AG04450 (cell line): Measurements from ENCODE around the gene FAM193B. TPM values are rescaled to one million over a fixed set of nuclear protein-coding genes. Genes with fewer than 3 reads are reported as not detected.

ENCODE experiments used
- CTCF ChIA-PET: fragments of 300-600, 350-600 bp; formaldehyde crosslinking; extraction: SDS; loops from one replicate; lab custom pipeline; 2022; ENCODE audit warnings: antibody characterized with exemption, inconsistent platforms; lab: Charles Lee
- POLR2A ChIA-PET: fragments of 350-600 bp; formaldehyde crosslinking; extraction: SDS; loops from one replicate; lab custom pipeline; 2021; ENCODE audit warnings: antibody characterized with exemption, inconsistent platforms; lab: Yijun Ruan, JAX
- DNase-seq: peaks from one replicate; pipeline ENCODE4 v3.0.0-alpha.2; 2011; ENCODE audit warnings: low read depth, low spot score
- H3K27ac ChIP-seq: one replicate; pipeline ENCODE4 v1.5.1; 2012; ENCODE audit warnings: low read depth, low read length, control low read depth
- H3K27me3 ChIP-seq: one replicate; pipeline ENCODE4 v1.6.0; 2012; ENCODE audit warnings: low read length; ENCODE audit not compliant: control insufficient read depth, insufficient read depth
- H3K4me3 ChIP-seq: 2 replicates; pipeline ENCODE4 v1.5.1; 2011; ENCODE audit warnings: mild to moderate bottlenecking, low read depth, low read length, control low read depth
- H3K9me3 ChIP-seq: 2 replicates; pipeline ENCODE4 v1.5.1; 2012; ENCODE audit warnings: low read length; ENCODE audit not compliant: control insufficient read depth, insufficient read depth
- CTCF ChIP-seq: IDR thresholded peaks from 2 replicates; pipeline ENCODE4 v1.5.1; 2011; ENCODE audit warnings: low read depth, low read length, control low read depth, inconsistent platforms
- polyA plus RNA-seq: library from polyadenylated mRNA; depleted of rRNA; stranded (reverse); fragments of >200 nt; gene quantifications from 2 replicates; pipeline ENCODE4 v1.2.3, GENCODE V29; 2011

Gene FAM193B
- polyA plus RNA-seq, 1 experiment, result 30.1 TPM

DNA sequence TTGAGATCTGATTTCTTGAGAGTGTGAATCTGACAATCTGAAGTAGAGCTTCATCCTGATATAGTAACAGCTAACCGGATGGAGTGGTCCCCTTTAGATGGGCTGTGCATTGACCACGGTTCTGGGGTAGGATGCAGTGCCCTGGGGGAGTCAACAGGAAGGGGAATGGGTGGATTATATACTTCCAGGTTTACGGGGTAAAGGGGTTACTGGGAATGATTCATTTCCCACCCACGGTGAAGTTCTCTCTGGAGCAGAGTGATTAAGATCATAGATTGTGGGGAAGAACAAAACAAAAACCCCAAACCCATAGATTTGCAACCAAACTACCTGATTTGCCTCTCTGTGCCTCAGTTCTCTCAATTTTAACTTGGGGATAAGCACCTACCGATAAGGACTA is 44.1 kb upstream of the FAM193B start:
- POLR2A ChIA-PET, result interaction anchor here (0.7 to 1.2 kb wide), 2 partner anchors 53 to 606 kb away, joined by 3 to 5 read pairs; partner anchors contain the start of gene HNRNPAB
- DNase-seq, result no peak

DNA sequence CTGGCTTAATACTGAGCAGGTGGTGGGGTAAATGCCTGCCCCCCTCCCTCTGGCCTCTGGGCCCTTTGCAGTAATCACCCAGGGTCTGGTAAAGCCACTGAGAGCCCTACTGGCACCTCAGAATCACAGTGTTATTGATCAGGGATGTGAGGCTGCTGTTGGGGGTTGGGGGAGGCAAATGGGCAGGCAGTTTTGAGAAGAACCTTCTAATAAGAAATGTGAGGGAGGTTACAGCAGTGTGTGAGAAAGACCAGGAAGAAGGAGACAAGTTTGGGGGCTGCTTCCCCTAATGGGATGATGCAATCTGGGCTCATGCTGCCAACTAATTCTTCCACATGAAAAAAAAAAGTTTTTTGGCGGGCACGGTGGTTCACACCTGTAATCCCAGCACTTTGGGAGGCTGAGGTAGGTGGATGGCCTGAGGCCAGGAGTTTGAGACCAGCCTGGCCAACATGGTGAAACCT is 42.4 kb upstream of the FAM193B start:
- Histone ChIP-seq H3K27me3 (no peaks in the 10 kb centered on the region), H3K9me3 (peaks cover 5% of the 10 kb centered on the region; the same call in 1 of the 2 replicates), H3K27ac (no peak overlapping the region), H3K4me3 (no peak overlapping the region)
- POLR2A ChIA-PET, result interaction anchor here (0.7 to 1.1 kb wide), 2 partner anchors 82 to 100 kb away, joined by 3 to 4 read pairs; partner anchors contain the start of gene PDLIM7
- CTCF ChIA-PET, result interaction anchor here (1.4 kb wide), 1 partner anchor 11 kb away, joined by 7 read pairs; no protein-coding TSS in a partner anchor
- DNase-seq, result no peak
- TF ChIP-seq CTCF, result no peak

More for the DNA sequence above, 44.1 kb upstream of the FAM193B start:
- TF ChIP-seq CTCF, result no peak
- Histone ChIP-seq H3K27ac (no peak overlapping the region), H3K27me3 (no peaks in the 10 kb centered on the region), H3K4me3 (no peak overlapping the region), H3K9me3 (no peaks in the 10 kb centered on the region)
- CTCF ChIA-PET, result interaction anchor here (1.4 kb wide), 1 partner anchor 9 kb away, joined by 7 read pairs; no protein-coding TSS in a partner anchor

GRCh38 chr5:177595991-177596774 is 41.8 kb upstream of the FAM193B start:
- Histone ChIP-seq H3K4me3 (no peak overlapping the region), H3K27me3 (no peaks in the 10 kb centered on the region), H3K9me3 (peaks cover 5% of the 10 kb centered on the region; the same call in 1 of the 2 replicates), H3K27ac (no peak overlapping the region)
- POLR2A ChIA-PET, result interaction anchor here (1.1 kb wide), 1 partner anchor 81 kb away, joined by 3 read pairs; no protein-coding TSS in a partner anchor
- TF ChIP-seq CTCF, result no peak
- DNase-seq, result no peak
- CTCF ChIA-PET, result interaction anchor here (1.4 kb wide), 1 partner anchor 11 kb away, joined by 7 read pairs; no protein-coding TSS in a partner anchor

DNA sequence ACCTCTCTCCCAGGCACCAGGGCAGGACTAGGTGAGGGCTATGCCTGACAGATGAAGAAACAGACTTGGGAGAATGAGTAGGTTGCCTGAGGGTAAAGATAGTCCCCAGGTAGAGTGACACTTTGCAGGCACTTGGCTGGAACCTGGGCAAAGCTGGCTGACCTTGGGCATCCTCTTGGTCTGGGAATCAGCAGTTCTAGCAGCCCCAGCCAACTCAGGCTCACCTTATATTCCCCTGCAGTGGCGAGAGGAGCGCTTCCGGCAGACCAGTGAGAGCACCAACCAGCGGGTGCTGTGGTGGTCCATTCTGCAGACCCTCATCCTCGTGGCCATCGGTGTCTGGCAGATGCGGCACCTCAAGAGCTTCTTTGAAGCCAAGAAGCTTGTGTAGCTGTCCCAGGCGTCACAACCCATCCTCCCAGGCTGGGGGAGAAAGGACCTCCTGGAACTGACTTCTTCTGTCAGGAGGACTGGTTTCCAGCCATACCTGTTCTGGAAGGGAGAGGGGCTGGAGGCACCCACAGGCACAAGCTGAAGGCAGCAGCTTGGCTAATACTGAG is 40.7 kb upstream of the FAM193B start:
- peaks cover 5% of the 10 kb centered on the region; the same call in 1 of the 2 replicates for H3K9me3 ChIP-seq
- DNase-seq, result no peak
- no peak overlapping the region for H3K27ac ChIP-seq
- POLR2A ChIA-PET, result interaction anchor here (0.6 kb wide), 1 partner anchor 10 kb away, joined by 4 read pairs; no protein-coding TSS in a partner anchor
- peaks cover 5% of the 10 kb centered on the region for H3K27me3 ChIP-seq
- TF ChIP-seq CTCF, result no peak
- H3K4me3 ChIP-seq, result no peak overlapping the region
- CTCF ChIA-PET, result no interaction called here
